Hepatocyte (in vitro differentiated cells): ENCODE measurements around the gene TEX11. TPM values are rescaled to one million over a fixed set of nuclear protein-coding genes. Genes with fewer than 3 reads are reported as not detected.
"Not testable (repeated sequence)": the region's sequence is repeated elsewhere in the genome, so short reads cannot be mapped to it uniquely, and the experiment has no call there.

Source experiments
- DNase-seq: peaks from one replicate; pipeline ENCODE4 v3.0.0-alpha.2; 2016; ENCODE audit warnings: low spot score
- H2AFZ ChIP-seq: fragments of 200-600 bp; sonication (generic); 2 replicates; pipeline ENCODE4 v1.6.0; 2016; ENCODE audit warnings: antibody characterized with exemption, mild to moderate bottlenecking
- H3K27ac ChIP-seq: fragments of 200-600 bp; sonication (generic); 2 replicates; pipeline ENCODE4 v1.5.1; 2016; ENCODE audit warnings: mild to moderate bottlenecking
- H3K27me3 ChIP-seq: fragments of 200-600 bp; sonication (generic); 2 replicates; pipeline ENCODE4 v1.6.1; 2016
- H3K36me3 ChIP-seq: fragments of 200-600 bp; sonication (generic); replicated peaks from 2 replicates; pipeline ENCODE4 v1.5.1; 2016; ENCODE audit warnings: low read depth; ENCODE audit not compliant: insufficient read depth
- H3K4me1 ChIP-seq: fragments of 200-600 bp; sonication (generic); 2 replicates; pipeline ENCODE4 v1.5.1; 2016; ENCODE audit warnings: mild to moderate bottlenecking, moderate library complexity; ENCODE audit not compliant: insufficient read depth
- H3K4me2 ChIP-seq: fragments of 200-600 bp; sonication (generic); 2 replicates; pipeline ENCODE4 v1.6.0; 2016
- H3K4me3 ChIP-seq: fragments of 200-600 bp; sonication (generic); 2 replicates; pipeline ENCODE4 v1.5.1; 2016; ENCODE audit warnings: mild to moderate bottlenecking
- H3K79me2 ChIP-seq: fragments of 200-600 bp; sonication (generic); 2 replicates; pipeline ENCODE4 v1.6.0; 2017; ENCODE audit warnings: mild to moderate bottlenecking
- H3K9me2 ChIP-seq: fragments of 200-600 bp; sonication (generic); replicated peaks from 2 replicates; pipeline ENCODE4 v1.6.0; 2017; ENCODE audit warnings: mild to moderate bottlenecking; ENCODE audit not compliant: insufficient read depth
- H3K9me3 ChIP-seq: fragments of 200-600 bp; sonication (generic); 2 replicates; pipeline ENCODE4 v1.5.1; 2016; ENCODE audit warnings: low read depth, mild to moderate bottlenecking
- H4K20me1 ChIP-seq: fragments of 200-600 bp; sonication (generic); 2 replicates; pipeline ENCODE4 v1.6.0; 2016; ENCODE audit warnings: mild to moderate bottlenecking; ENCODE audit not compliant: insufficient read depth, poor library complexity, severe bottlenecking
- EZH2 ChIP-seq: fragments of 200-600 bp; sonication (generic); IDR thresholded peaks from 2 replicates; pipeline ENCODE4 v1.6.1; 2016; ENCODE audit warnings: antibody characterized with exemption, mild to moderate bottlenecking, borderline replicate concordance
- EZH2phosphoT487 ChIP-seq: fragments of 200-600 bp; sonication (generic); IDR thresholded peaks from one replicate; pipeline ENCODE4 v1.6.1; 2018; ENCODE audit warnings: antibody characterized with exemption, mild to moderate bottlenecking, low read depth, moderate library complexity; ENCODE audit not compliant: unreplicated experiment, severe bottlenecking
- WGBS: methylation state at CpG from one replicate; pipeline ENCODE4 v1.1.6; 2016; ENCODE audit warnings: low lambda C conversion rate; ENCODE audit errors: missing lambda C conversion rate; 5-methylcytosine and 5-hydroxymethylcytosine counted together
- polyA plus RNA-seq: library from polyadenylated mRNA; unstranded; fragments of >200 nt; fragmentation: Nextera tagmentation; extraction: Ambion mirVana; gene quantifications from 2 replicates; pipeline ENCODE4 v1.2.1, GENCODE V29; 2016
- total RNA-seq: library from RNA; depleted of rRNA; stranded (reverse); fragments of >200 nt; gene quantifications from 2 replicates; pipeline ENCODE4 v1.2.3, GENCODE V29; 2014
- TF ChIP-seq, protein P1 (sequence below): fragments of 200-600 bp; sonication (generic); IDR thresholded peaks from 2 replicates; pipeline ENCODE4 v1.5.1; 2016; ENCODE audit warnings: antibody characterized with exemption, mild to moderate bottlenecking; ENCODE audit not compliant: poor library complexity

TEX11 gene
- total and polyA plus RNA-seq, 2 experiments from 2014 or later = 0.20 TPM; not detected in 1

DNA sequence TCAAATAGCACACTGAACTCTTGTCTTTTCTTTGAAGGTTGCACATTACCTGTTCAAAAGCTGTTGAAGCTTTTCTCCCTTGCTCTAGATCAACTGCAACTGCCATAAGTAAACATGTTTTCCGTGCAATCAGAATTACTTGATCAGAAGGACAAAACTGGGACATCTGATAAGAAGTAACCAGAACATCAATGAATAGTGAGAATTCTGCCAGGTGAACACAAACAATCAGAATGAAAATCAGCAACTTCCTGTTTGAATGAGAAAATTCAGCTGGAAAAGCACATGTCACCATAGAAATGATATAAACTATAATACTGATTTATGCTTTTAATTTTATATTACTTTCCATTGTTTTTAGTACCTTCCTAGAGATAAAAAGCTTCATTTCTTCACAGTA is 303.2 kb downstream of the TEX11 start:
- no peak overlapping the region for H3K27ac ChIP-seq
- H3K79me2 ChIP-seq = no peaks in the 10 kb centered on the region
- no peak for TF ChIP-seq EZH2
- TF ChIP-seq, protein P1, sequence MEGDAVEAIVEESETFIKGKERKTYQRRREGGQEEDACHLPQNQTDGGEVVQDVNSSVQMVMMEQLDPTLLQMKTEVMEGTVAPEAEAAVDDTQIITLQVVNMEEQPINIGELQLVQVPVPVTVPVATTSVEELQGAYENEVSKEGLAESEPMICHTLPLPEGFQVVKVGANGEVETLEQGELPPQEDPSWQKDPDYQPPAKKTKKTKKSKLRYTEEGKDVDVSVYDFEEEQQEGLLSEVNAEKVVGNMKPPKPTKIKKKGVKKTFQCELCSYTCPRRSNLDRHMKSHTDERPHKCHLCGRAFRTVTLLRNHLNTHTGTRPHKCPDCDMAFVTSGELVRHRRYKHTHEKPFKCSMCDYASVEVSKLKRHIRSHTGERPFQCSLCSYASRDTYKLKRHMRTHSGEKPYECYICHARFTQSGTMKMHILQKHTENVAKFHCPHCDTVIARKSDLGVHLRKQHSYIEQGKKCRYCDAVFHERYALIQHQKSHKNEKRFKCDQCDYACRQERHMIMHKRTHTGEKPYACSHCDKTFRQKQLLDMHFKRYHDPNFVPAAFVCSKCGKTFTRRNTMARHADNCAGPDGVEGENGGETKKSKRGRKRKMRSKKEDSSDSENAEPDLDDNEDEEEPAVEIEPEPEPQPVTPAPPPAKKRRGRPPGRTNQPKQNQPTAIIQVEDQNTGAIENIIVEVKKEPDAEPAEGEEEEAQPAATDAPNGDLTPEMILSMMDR = no peak
- no peak for TF ChIP-seq EZH2phosphoT487

DNA sequence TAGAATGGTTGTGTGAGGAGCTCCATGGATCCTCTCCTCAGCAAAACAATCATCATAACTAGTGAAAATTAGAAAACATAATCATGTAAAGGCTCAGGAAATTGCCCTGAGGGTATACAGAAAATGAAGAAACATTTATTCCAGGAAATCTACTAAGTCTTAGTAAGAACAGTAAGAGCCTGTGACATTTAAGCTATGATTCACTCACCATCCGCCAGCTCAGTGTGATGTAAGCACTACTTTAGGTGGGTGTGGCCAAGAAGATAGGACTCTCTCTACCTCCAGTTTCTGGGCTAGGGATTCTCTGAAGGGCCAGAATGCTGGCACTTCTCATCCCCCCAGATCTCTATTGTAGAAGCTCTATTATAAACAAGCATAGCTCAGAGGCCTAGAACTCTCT is 316.4 kb downstream of the TEX11 start:
- Histone ChIP-seq H3K36me3 (no peaks in the 10 kb centered on the region), H3K4me3 (no peak overlapping the region), H3K79me2 (no peaks in the 10 kb centered on the region), H2AFZ (no peak overlapping the region), H3K9me3 (no peaks in the 10 kb centered on the region), H4K20me1 (no peaks in the 10 kb centered on the region), H3K4me1 (no peaks in the 10 kb centered on the region), H3K9me2 (no peaks in the 10 kb centered on the region), H3K27me3 (no peaks in the 10 kb centered on the region), H3K27ac (no peak overlapping the region), H3K4me2 (no peak overlapping the region)
- TF ChIP-seq, protein P1 = no peak
- TF ChIP-seq EZH2 = no peak
- TF ChIP-seq EZH2phosphoT487 = no peak
- peak; percentile 10 for DNase-seq
- WGBS = 90% methylated on average over 1 of the region's 1 CpG

More for the DNA sequence above, 303.2 kb downstream of the TEX11 start:
- Histone ChIP-seq H3K9me2 (no peaks in the 10 kb centered on the region), H3K36me3 (no peaks in the 10 kb centered on the region), H3K4me1 (no peaks in the 10 kb centered on the region), H4K20me1 (no peaks in the 10 kb centered on the region), H3K4me3 (no peak overlapping the region), H3K27me3 (no peaks in the 10 kb centered on the region), H3K9me3 (no peaks in the 10 kb centered on the region), H3K4me2 (no peak overlapping the region), H2AFZ (no peak overlapping the region)
- no peak for DNase-seq
- 53% methylated on average over 1 of the region's 1 CpG for WGBS

DNA sequence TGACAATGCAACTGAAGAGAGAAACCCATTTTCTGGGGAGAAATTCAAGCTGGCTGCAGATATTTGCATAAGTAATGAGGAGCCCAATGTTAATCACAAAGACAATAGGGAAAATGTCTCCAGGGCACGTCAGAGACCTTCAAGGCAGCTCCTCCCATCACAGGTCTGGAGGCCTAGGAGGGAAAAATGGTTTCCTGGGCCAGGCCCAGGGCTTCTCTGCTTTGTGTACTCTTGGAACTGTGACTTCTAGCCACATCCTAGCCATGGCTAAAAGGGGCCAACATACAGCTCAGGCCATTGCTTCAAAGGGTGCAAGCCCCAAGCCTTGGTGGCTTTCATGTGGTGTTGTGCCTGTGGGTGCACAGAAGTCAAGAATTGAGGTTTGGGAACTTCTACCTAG is 321.4 kb downstream of the TEX11 start:
- not testable (repeated sequence) for DNase-seq, H3K9me2 ChIP-seq, H3K4me2 ChIP-seq, H3K36me3 ChIP-seq, H3K4me1 ChIP-seq, H3K27ac ChIP-seq, H4K20me1 ChIP-seq, H2AFZ ChIP-seq, H3K27me3 ChIP-seq, H3K9me3 ChIP-seq, H3K79me2 ChIP-seq, H3K4me3 ChIP-seq
- 13% methylated on average over 1 of the region's 1 CpG for WGBS

DNA sequence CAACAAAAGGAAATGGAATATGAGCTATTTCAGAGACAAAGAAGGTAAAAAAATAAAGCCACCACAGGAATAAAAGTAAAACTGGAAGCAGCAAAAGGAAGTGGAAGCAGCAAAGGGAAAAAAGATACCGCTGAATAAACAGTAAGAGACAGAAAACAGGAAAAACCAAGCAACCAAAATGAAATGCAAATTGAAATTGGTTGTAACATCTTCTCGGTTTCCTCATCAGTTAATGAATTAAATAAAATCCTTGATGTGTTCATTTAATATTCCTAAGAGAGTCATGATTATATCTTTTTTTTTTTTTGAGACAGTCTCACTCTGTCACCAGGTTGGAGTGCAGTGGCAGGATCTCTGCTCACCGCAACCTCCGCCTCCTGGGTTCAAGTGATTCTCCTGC is 331.1 kb downstream of the TEX11 start:
- no peak overlapping the region for H3K4me2 ChIP-seq
- DNase-seq = no peak
- H3K4me3 ChIP-seq = no peak overlapping the region
- H4K20me1 ChIP-seq = no peaks in the 10 kb centered on the region
- H3K36me3 ChIP-seq = no peaks in the 10 kb centered on the region
- no peak overlapping the region for H2AFZ ChIP-seq
- no peaks in the 10 kb centered on the region for H3K9me2 ChIP-seq
- H3K4me1 ChIP-seq = no peaks in the 10 kb centered on the region
- H3K27ac ChIP-seq = no peak overlapping the region
- H3K27me3 ChIP-seq = no peaks in the 10 kb centered on the region
- H3K79me2 ChIP-seq = no peaks in the 10 kb centered on the region
- TF ChIP-seq, protein P1 = no peak
- TF ChIP-seq EZH2phosphoT487 = no peak
- no peak for TF ChIP-seq EZH2
- WGBS = 76% methylated on average over 4 of the region's 4 CpGs
- no peaks in the 10 kb centered on the region for H3K9me3 ChIP-seq

DNA sequence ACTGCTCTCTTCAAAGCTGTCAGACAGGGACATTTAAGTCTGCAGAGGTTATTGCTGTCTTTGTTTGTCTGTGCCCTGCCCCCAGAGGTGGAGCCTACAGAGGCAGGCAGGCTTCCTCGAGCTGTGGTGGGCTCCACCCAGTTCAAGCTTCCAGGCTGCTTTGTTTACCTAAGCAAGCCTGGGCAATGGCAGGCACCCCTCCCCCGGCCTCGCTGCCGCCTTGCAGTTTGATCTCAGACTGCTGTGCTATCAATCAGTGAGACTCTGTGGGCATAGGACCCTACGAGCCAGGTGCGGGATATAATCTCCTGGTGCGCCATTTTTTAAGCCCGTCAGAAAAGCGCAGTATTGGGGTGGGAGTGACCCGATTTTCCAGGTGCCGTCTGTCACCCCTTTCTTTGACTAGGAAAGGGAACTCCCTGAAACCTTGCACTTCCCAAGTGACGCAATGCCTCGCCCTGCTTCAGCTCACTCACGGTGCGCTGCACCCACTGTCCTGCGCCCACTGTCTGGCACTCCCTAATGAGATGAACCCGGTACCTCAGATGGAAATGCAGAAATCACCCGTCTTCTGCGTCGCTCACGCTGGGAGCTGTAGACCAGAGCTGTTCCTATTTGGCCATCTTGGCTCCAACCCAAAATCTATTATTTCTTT is 338.5 kb downstream of the TEX11 start:
- H4K20me1 ChIP-seq, H2AFZ ChIP-seq, H3K9me2 ChIP-seq, H3K9me3 ChIP-seq, H3K79me2 ChIP-seq, H3K4me2 ChIP-seq, H3K27me3 ChIP-seq, H3K4me1 ChIP-seq, H3K4me3 ChIP-seq, H3K27ac ChIP-seq, H3K36me3 ChIP-seq, DNase-seq: not testable (repeated sequence)
- WGBS = 87% methylated on average over 21 of the region's 21 CpGs
